ENCODE measurements around the gene PCCB.
"Not testable (repeated sequence)": the region's sequence is repeated elsewhere in the genome, so short reads cannot be mapped to it uniquely, and the experiment has no call there.

Gene PCCB

GRCh38 chr3:136263251-136263650, 13.1 kb downstream of the PCCB start:
- no peak for DNase-seq

- DNase-seq: not testable (repeated sequence)
Observed at GRCh38 chr3:136266468-136267125, 16.5 kb downstream of the PCCB start.

- DNase-seq: no peak
Observed at GRCh38 chr3:136267235-136267634, 17.1 kb downstream of the PCCB start.

GRCh38 chr3:136270179-136270578, 20.0 kb downstream of the PCCB start:
- DNase-seq: no peak

- not testable (repeated sequence) for DNase-seq
Observed at GRCh38 chr3:136271626-136272025, 21.5 kb downstream of the PCCB start.

- DNase-seq: no peak
Observed at GRCh38 chr3:136276049-136276755, 26.1 kb downstream of the PCCB start.

GRCh38 chr3:136277115-136277514, 27.0 kb downstream of the PCCB start:
- DNase-seq: no peak

GRCh38 chr3:136277634-136278033, 27.5 kb downstream of the PCCB start:
- no peak for DNase-seq

GRCh38 chr3:136279092-136279491, 29.0 kb downstream of the PCCB start:
- no peak for DNase-seq

GRCh38 chr3:136280961-136281360, 30.8 kb downstream of the PCCB start:
- DNase-seq: no peak

- DNase-seq: no peak
Observed at GRCh38 chr3:136281966-136282520, 31.9 kb downstream of the PCCB start.

- DNase-seq: no peak
Observed at GRCh38 chr3:136283627-136284026, 33.5 kb downstream of the PCCB start.

GRCh38 chr3:136291302-136291701, 41.2 kb downstream of the PCCB start:
- no peak for DNase-seq

- DNase-seq: no peak
Observed at GRCh38 chr3:136292500-136292899, 42.4 kb downstream of the PCCB start.

- no peak for DNase-seq
Observed at GRCh38 chr3:136293279-136293678, 43.1 kb downstream of the PCCB start.

GRCh38 chr3:136294176-136294575, 44.0 kb downstream of the PCCB start:
- no peak for DNase-seq

- no peak for DNase-seq
Observed at GRCh38 chr3:136296960-136297359, 46.8 kb downstream of the PCCB start.

- DNase-seq: no peak
Observed at GRCh38 chr3:136297826-136298225, 47.7 kb downstream of the PCCB start.

- DNase-seq: no peak
Observed at GRCh38 chr3:136300444-136300843, 50.3 kb downstream of the PCCB start.

GRCh38 chr3:136305879-136306278, 55.7 kb downstream of the PCCB start:
- DNase-seq: no peak

GRCh38 chr3:136311261-136311660, 61.1 kb downstream of the PCCB start:
- no peak for DNase-seq

GRCh38 chr3:136311968-136312367, 61.8 kb downstream of the PCCB start:
- no peak for DNase-seq

GRCh38 chr3:136326316-136326715, 76.2 kb downstream of the PCCB start:
- no peak for DNase-seq

GRCh38 chr3:136327671-136328070, 77.5 kb downstream of the PCCB start:
- DNase-seq: no peak
